IMR-90 (cell line): ENCODE data around the gene IRAK1. TPM values are rescaled to one million over a fixed set of nuclear protein-coding genes. Genes with fewer than 3 reads are reported as not detected.

Source experiments
- ATAC-seq: fragments of 200-7000 bp; cut with Tn5 transposase; 2 replicates; pipeline ENCODE4 v1.9.1; 2020; ENCODE audit warnings: low read depth, mild to moderate bottlenecking, moderate library complexity
- BruUV-seq: library from RNA; stranded (reverse); fragments of 400-500 nt; replicated peaks from 2 replicates; lab custom pipeline; 2021; lab: Mats Ljungman, UMichigan
- CTCF ChIA-PET: fragments of 300-600 bp; formaldehyde crosslinking; extraction: SDS; loops from one replicate; lab custom pipeline; 2021; ENCODE audit warnings: antibody characterized with exemption; lab: Yijun Ruan, JAX
- POLR2A ChIA-PET: fragments of 300-600 bp; sonication (Branson Sonifier 250); formaldehyde crosslinking; loops from one replicate; lab custom pipeline; 2022; ENCODE audit warnings: antibody characterized with exemption; ENCODE audit not compliant: unreplicated experiment; lab: Charles Lee
- DNase-seq: peaks from one replicate; pipeline ENCODE4 v3.0.0; 2013
- H2AFZ ChIP-seq: replicated peaks from 2 replicates; pipeline ENCODE3; 2013; ENCODE audit warnings: low read length, mild to moderate bottlenecking; ENCODE audit not compliant: poor library complexity
- H2AK5ac ChIP-seq: 2 replicates; pipeline ENCODE4 v1.6.1; 2013; ENCODE audit warnings: low read depth, low read length, inconsistent platforms
- H2AK9ac ChIP-seq: replicated peaks from 2 replicates; pipeline ENCODE3; 2013; ENCODE audit warnings: mild to moderate bottlenecking, low read depth, low read length, moderate library complexity; ENCODE audit not compliant: poor library complexity
- H2BK120ac ChIP-seq: 2 replicates; pipeline ENCODE4 v1.6.1; 2013; ENCODE audit warnings: low read depth, low read length, inconsistent platforms
- H2BK15ac ChIP-seq: 3 replicates; pipeline ENCODE4 v1.6.1; 2013; ENCODE audit warnings: low read depth, low read length, inconsistent platforms
- H2BK20ac ChIP-seq: 2 replicates; pipeline ENCODE4 v1.6.1; 2013; ENCODE audit warnings: low read depth, mild to moderate bottlenecking, inconsistent platforms, low read length, moderate library complexity
- H2BK5ac ChIP-seq: 2 replicates; pipeline ENCODE4 v1.6.1; 2013; ENCODE audit warnings: mild to moderate bottlenecking, low read depth, low read length, inconsistent platforms; ENCODE audit not compliant: poor library complexity, severe bottlenecking
- H3K14ac ChIP-seq: replicated peaks from 2 replicates; pipeline ENCODE4 v1.6.1; 2013; ENCODE audit warnings: low read depth, low read length, inconsistent platforms
- H3K18ac ChIP-seq: 2 replicates; pipeline ENCODE4 v1.6.1; 2013; ENCODE audit warnings: low read depth, low read length, control low read depth
- H3K23ac ChIP-seq: 2 replicates; pipeline ENCODE4 v1.6.1; 2013; ENCODE audit warnings: low read depth, low read length, inconsistent platforms
- H3K27ac ChIP-seq: 2 replicates; pipeline ENCODE4 v1.5.1; 2013; ENCODE audit warnings: mild to moderate bottlenecking, control low read depth, low read length; ENCODE audit not compliant: insufficient read depth
- H3K27me3 ChIP-seq: 2 replicates; pipeline ENCODE4 v1.6.1; 2013; ENCODE audit warnings: low read length; ENCODE audit not compliant: control insufficient read depth, insufficient read depth
- H3K36me3 ChIP-seq: 2 replicates; pipeline ENCODE4 v1.6.1; 2013; ENCODE audit warnings: low read length, mixed read lengths; ENCODE audit not compliant: control insufficient read depth, insufficient read depth
- H3K4ac ChIP-seq: 2 replicates; pipeline ENCODE4 v1.6.1; 2013; ENCODE audit warnings: low read depth, low read length, inconsistent platforms
- H3K4me1 ChIP-seq: 2 replicates; pipeline ENCODE4 v1.6.1; 2013; ENCODE audit warnings: low read length, mixed read lengths; ENCODE audit not compliant: control insufficient read depth, insufficient read depth
- H3K4me2 ChIP-seq: 2 replicates; pipeline ENCODE4 v1.6.1; 2013; ENCODE audit warnings: low read depth, mild to moderate bottlenecking, control low read depth, low read length, moderate library complexity
- H3K4me3 ChIP-seq: 2 replicates; pipeline ENCODE4 v1.5.1; 2013; ENCODE audit warnings: low read depth, mild to moderate bottlenecking, control low read depth, low read length, moderate library complexity; ENCODE audit not compliant: insufficient read depth
- H3K56ac ChIP-seq: 2 replicates; pipeline ENCODE4 v1.6.1; 2013; ENCODE audit warnings: low read length, inconsistent platforms; ENCODE audit not compliant: insufficient read depth; ENCODE audit errors: extremely low read depth
- H3K79me1 ChIP-seq, 2 experiments: 2 replicates each; pipeline ENCODE4 v1.6.1; 2013; ENCODE audit warnings: low read length in 2 of 2, inconsistent platforms in 1 of 2, low read depth in 1 of 2
- H3K9ac ChIP-seq: 2 replicates; pipeline ENCODE4 v1.6.1; 2013; ENCODE audit warnings: low read depth, low read length, control low read depth
- H3K9me1 ChIP-seq: 2 replicates; pipeline ENCODE4 v1.6.1; 2013; ENCODE audit warnings: low read length, inconsistent platforms; ENCODE audit not compliant: insufficient read depth
- H3K9me3 ChIP-seq: 2 replicates; pipeline ENCODE4 v1.6.1; 2013; ENCODE audit warnings: low read length; ENCODE audit not compliant: control insufficient read depth, insufficient read depth
- H4K20me1 ChIP-seq: 2 replicates; pipeline ENCODE4 v1.6.1; 2013; ENCODE audit warnings: low read length, inconsistent platforms; ENCODE audit not compliant: insufficient read depth
- H4K5ac ChIP-seq: 2 replicates; pipeline ENCODE4 v1.6.1; 2013; ENCODE audit warnings: mild to moderate bottlenecking, low read depth, low read length, control low read depth
- H4K8ac ChIP-seq, 2 experiments: 2 replicates each; pipeline ENCODE4 v1.6.1; 2013; ENCODE audit warnings: low read depth in 2 of 2, low read length in 2 of 2, control low read depth in 1 of 2, inconsistent platforms in 1 of 2
- H4K91ac ChIP-seq: 2 replicates; pipeline ENCODE4 v1.6.1; 2013; ENCODE audit warnings: low read depth, low read length, inconsistent platforms; ENCODE audit not compliant: insufficient read depth
- BHLHE40 ChIP-seq: fragments of 150-350 bp; IDR thresholded peaks from 2 replicates; pipeline ENCODE4 v1.6.1; 2016; ENCODE audit warnings: mild to moderate bottlenecking, low read depth, low read length
- CTCF ChIP-seq: conservative IDR thresholded peaks from 2 replicates; pipeline ENCODE4 v1.5.1; 2012; ENCODE audit warnings: mild to moderate bottlenecking, low read depth, low read length, improper control_type of control experiment
- MAFK ChIP-seq: IDR thresholded peaks from 2 replicates; pipeline ENCODE4 v1.6.1; 2012; ENCODE audit warnings: low read depth, low read length, improper control_type of control experiment
- RAD21 ChIP-seq: IDR thresholded peaks from 2 replicates; pipeline ENCODE4 v1.6.1; 2012; ENCODE audit warnings: low read length, improper control_type of control experiment
- RFX5 ChIP-seq: IDR thresholded peaks from 2 replicates; pipeline ENCODE4 v1.8.0; 2012; ENCODE audit warnings: low read depth, mild to moderate bottlenecking, low read length, moderate library complexity
- WGBS, 2 experiments: methylation state at CpG; one replicate each; pipeline versions ENCODE4 v1.1.5 to v1.1.7; 2013; ENCODE audit warnings: missing lambda C conversion rate in 2 of 2; ENCODE audit not compliant: insufficient read length in 1 of 2; ENCODE audit errors: extremely low coverage in 2 of 2; 5-methylcytosine and 5-hydroxymethylcytosine counted together
- dilution Hi-C: fragments of 300-500 bp; cut with HindIII; formaldehyde crosslinking; loops from one replicate; pipeline ENCODE4 v1.14.3; 2018; ENCODE audit warnings: low sequenced_read_pairs; ENCODE audit not compliant: unreplicated experiment
- in situ Hi-C: fragments of 300-500 bp; cut with MboI; formaldehyde crosslinking; loops from 3 replicates; pipeline ENCODE4 v1.14.3; 2019; ENCODE audit warnings: low sequenced_read_pairs, inconsistent platforms, mixed read lengths
- intact Hi-C: fragments of 100-400 bp; cut with micrococcal nuclease; formaldehyde crosslinking; loops from 2 replicates; pipeline ENCODE4 v1.10.0; 2022
- polyA plus RNA-seq, 3 experiments: library from polyadenylated mRNA; depleted of rRNA; stranded (reverse); fragments of >200 nt; gene quantifications; 2 replicates each; pipeline ENCODE4 v1.2.3, GENCODE V29; 2012; ENCODE audit warnings: low replicate concordance in 1 of 3
- total RNA-seq: library from RNA; depleted of rRNA; stranded (reverse); fragments of >200 nt; gene quantifications from 2 replicates; pipeline ENCODE4 v1.2.3, GENCODE V29; 2012

The IRAK1 gene
- total and polyA plus RNA-seq, 2 of the 4 experiments (the other 2 are of a cell fraction), result 33.3 to 50.2 TPM

GRCh38 chrX:153993978-153994377 lies 25.7 kb downstream of the IRAK1 start:
- no TSS peak for BruUV-seq
- dilution Hi-C loops, result no loop called here
- H3K14ac ChIP-seq, result no peak overlapping the region
- H2AFZ ChIP-seq, result no peak overlapping the region
- no peak overlapping the region for H2BK5ac ChIP-seq
- DNase-seq (no peak), ATAC-seq (no peak)
- no peaks in the 10 kb centered on the region; the same call in 1 of the 2 replicates for H3K27me3 ChIP-seq
- ChIA-PET CTCF (no interaction called here), POLR2A (no interaction called here)
- TF ChIP-seq MAFK, result no peak
- no peak for TF ChIP-seq RFX5
- TF ChIP-seq CTCF, result no peak
- no peak for TF ChIP-seq RAD21
- no peak for TF ChIP-seq BHLHE40
- WGBS, 2 experiments, result no CpG with 5 or more reads among the region's 10 CpGs
- H2BK15ac ChIP-seq, result no peak overlapping the region
- no peak overlapping the region for H2AK9ac ChIP-seq
- H3K79me1 ChIP-seq, result no peaks in the 10 kb centered on the region
- H4K20me1 ChIP-seq, result no peaks in the 10 kb centered on the region
- H2BK120ac ChIP-seq, result no peak overlapping the region
- H3K9ac ChIP-seq, result no peak overlapping the region
- no peaks in the 10 kb centered on the region for H3K9me1 ChIP-seq
- intact Hi-C loops, result no loop called here
- no peak overlapping the region for H4K5ac ChIP-seq
- H3K4ac ChIP-seq, result no peak overlapping the region
- H4K91ac ChIP-seq, result no peak overlapping the region
- H2BK20ac ChIP-seq, result no peak overlapping the region
- no peak overlapping the region for H3K23ac ChIP-seq
- H3K18ac ChIP-seq, result no peak overlapping the region
- no peak overlapping the region for H3K4me2 ChIP-seq
- no peaks in the 10 kb centered on the region for H3K36me3 ChIP-seq
- in situ Hi-C loops, result no loop called here
- no peaks in the 10 kb centered on the region for H3K4me1 ChIP-seq
- H3K4me3 ChIP-seq, result no peak overlapping the region
- no peak overlapping the region for H3K56ac ChIP-seq
- H3K27ac ChIP-seq, result no peak overlapping the region
- H3K9me3 ChIP-seq, result no peaks in the 10 kb centered on the region
- H2AK5ac ChIP-seq, result no peak overlapping the region
- H4K8ac ChIP-seq, result no peak overlapping the region
